AG04449 (cell line): ENCODE data around the gene DLGAP1.

ENCODE experiments used
- CTCF ChIA-PET: fragments of 350-600 bp; formaldehyde crosslinking; extraction: SDS; loops from one replicate; lab custom pipeline; 2021; ENCODE audit warnings: antibody characterized with exemption; lab: Yijun Ruan, JAX
- POLR2A ChIA-PET: fragments of 400-600, 350-600 bp; formaldehyde crosslinking; extraction: SDS; loops from one replicate; lab custom pipeline; 2020; ENCODE audit warnings: antibody characterized with exemption, inconsistent platforms; lab: Yijun Ruan, JAX
- DNase-seq: peaks from one replicate; pipeline ENCODE4 v3.0.0-alpha.2; 2010; ENCODE audit warnings: low read depth, low spot score
- H3K4me3 ChIP-seq: 2 replicates; pipeline ENCODE4 v1.5.1; 2011; ENCODE audit warnings: low read depth, mild to moderate bottlenecking, control low read depth, low read length
- CTCF ChIP-seq: IDR thresholded peaks from one replicate; pipeline ENCODE4 v1.5.1; 2011; ENCODE audit warnings: mild to moderate bottlenecking, moderate library complexity, low read length, control low read depth, inconsistent platforms; ENCODE audit not compliant: insufficient read depth; ENCODE audit errors: missing control alignments

Gene DLGAP1

DNA sequence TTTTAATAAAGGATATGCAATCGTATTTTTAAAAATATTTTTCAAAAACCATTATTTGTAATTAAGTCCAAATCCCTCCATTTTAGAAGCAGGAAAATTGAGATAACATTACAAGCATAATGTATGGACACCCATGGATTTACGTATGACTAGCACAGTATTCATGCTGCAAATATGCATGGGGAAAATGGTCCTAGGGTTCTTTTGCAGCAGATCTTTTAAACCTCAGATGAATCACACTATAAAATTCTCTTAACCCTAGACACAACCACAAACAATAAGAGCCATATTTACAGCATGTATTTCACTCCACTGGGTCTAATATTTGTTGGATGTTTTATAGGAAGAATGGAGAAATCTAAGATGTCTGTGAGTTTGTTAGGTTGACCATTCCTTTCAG lies 551.8 kb downstream of the DLGAP1 start:
- DNase-seq = peak; percentile 87
- no peak for TF ChIP-seq CTCF
- ChIA-PET CTCF (interaction anchor here (1.0 to 2.9 kb wide), 3 partner anchors 33 to 97 kb away, joined by 3 to 11 read pairs (median 11); no protein-coding TSS in a partner anchor), POLR2A (no interaction called here)
- no peak overlapping the region for H3K4me3 ChIP-seq

GRCh38 chr18:3902676-3903075 lies 552.4 kb downstream of the DLGAP1 start:
- ChIA-PET CTCF (interaction anchor here (1.0 to 2.9 kb wide), 4 partner anchors 17 to 98 kb away, joined by 3 to 11 read pairs (median 7); no protein-coding TSS in a partner anchor), POLR2A (interaction anchor here (0.7 kb wide), 1 partner anchor 637 kb away, joined by 3 read pairs; no protein-coding TSS in a partner anchor)
- DNase-seq = no peak
- H3K4me3 ChIP-seq = no peak overlapping the region
- no peak for TF ChIP-seq CTCF

- POLR2A ChIA-PET = no interaction called here
- H3K4me3 ChIP-seq = no peak overlapping the region
- DNase-seq = no peak
- CTCF ChIA-PET = interaction anchor here (1.2 to 2.9 kb wide), 5 partner anchors 12 to 130 kb away, joined by 3 to 11 read pairs (median 4); no protein-coding TSS in a partner anchor
- no peak for TF ChIP-seq CTCF
These were observed 553.3 kb downstream of the DLGAP1 start for GRCh38 chr18:3901811-3902210.

DNA sequence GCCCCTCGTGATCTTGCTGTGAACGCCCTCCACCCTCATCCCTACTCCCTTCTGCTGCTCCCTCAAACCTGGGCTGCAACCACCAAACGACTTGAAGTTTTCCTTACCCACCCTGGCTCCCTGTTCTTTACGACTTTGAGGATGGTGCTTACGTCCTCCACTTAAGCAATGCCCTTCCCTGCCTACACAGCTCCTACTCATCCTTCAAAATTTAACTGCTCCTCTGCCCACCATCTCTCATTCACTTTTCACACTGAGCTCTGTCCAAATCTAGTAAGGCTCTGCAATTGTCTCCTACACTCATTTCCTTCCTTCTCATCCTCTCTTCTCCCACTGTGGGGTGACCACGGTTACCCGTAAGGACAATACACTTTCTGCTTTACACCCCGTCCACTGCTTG lies 554.1 kb downstream of the DLGAP1 start:
- POLR2A ChIA-PET = no interaction called here
- CTCF ChIA-PET = interaction anchor here (1.2 to 2.9 kb wide), 4 partner anchors 12 to 130 kb away, joined by 4 to 11 read pairs (median 8); no protein-coding TSS in a partner anchor
- no peak for TF ChIP-seq CTCF
- H3K4me3 ChIP-seq = no peak overlapping the region
- DNase-seq = no peak

DNA sequence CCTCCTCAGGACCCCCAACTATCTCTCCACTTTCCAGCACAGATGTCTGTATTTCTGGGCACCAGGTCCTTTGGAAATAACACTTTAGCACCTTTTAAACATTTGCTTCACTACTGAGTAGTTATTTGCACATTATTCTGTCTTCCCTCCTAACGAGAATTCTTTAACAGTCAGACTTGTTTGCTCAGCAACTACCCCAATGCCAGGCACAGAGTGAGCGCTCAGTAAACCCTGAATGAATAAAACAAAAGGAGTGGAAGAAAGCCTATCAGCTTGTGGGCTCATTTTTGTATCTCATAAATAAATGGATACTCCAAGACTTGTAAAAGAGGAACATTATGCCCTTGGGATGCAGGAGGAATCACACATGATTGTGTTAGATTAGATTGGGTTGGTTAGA lies 554.8 kb downstream of the DLGAP1 start:
- no peak for TF ChIP-seq CTCF
- CTCF ChIA-PET = interaction anchor here (1.1 kb wide), 1 partner anchor 130 kb away, joined by 4 read pairs; no protein-coding TSS in a partner anchor
- POLR2A ChIA-PET = no interaction called here
- no peak overlapping the region for H3K4me3 ChIP-seq
- no peak for DNase-seq

DNA sequence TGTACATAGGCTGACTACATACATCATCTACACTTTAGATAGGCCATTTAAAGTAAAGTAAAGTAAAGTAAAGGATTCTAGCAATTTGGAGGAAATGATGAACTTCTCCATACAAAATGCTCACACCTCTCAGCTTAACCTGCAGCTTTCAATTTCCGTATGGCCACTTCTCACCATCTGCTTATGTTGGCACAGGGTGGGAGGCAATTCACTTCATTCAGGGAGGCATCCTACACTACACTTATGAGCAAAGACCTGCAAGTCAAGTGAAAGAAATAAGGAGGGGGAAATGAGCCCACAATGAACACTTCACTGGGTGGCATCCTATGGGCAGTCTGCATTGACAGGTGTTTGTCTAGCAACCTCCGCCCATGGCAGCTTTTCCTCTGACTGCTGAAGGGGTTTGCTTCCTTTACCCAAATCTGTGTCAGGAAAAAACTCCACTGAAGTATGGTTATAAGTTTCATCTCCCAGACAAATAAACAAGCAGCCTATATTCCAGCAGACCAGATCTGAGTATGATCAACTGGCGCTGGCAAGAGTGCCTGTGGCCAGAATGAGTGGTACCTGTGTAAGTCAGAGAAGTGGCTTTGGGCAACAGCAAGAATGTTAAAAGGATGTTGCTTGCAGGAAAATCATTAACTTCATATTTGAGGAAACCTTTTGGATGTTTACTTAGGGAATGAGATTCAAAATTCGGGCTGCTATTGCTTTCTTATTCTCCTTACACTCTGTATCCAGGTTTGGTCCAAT lies 556.1 kb downstream of the DLGAP1 start:
- DNase-seq = no peak
- ChIA-PET CTCF (no interaction called here), POLR2A (no interaction called here)
- no peak overlapping the region for H3K4me3 ChIP-seq
- TF ChIP-seq CTCF = no peak
